ENCODE data around the gene FBXL7. TPM values are rescaled to one million over a fixed set of nuclear protein-coding genes. Genes with fewer than 3 reads are reported as not detected.

The FBXL7 gene
- total RNA-seq, 2 experiments from 2014 or later: not detected

DNA sequence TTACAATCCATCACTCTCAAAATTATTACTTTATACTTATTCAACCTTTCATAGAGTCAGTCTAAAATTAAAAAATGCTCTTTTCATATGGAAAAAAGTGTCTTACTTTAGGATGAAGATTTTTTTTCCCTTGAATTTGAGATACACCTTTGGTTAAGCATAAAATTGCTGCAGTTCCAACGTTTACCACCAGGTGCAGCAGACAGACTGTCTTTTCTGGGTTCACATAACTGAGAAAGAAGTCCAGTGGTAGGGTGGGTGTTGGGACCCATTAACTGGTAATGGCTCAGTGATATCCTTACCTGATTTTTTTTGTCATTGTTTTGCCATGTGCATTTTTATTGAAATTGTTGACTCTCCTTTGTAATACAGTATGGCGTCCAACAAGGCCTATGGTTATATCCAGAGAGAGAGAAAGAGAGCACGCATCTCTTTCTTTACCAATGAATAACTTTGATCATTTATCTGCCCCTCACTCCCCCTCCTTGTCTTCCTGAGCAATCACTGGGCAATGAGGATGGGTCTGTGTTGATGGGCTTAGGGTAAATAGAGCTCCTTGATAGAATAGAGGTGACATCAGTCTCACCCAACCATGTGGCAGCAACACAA lies 98.4 kb downstream of the FBXL7 start:
- CTCF ChIA-PET (ENCODE audit: unreplicated experiment): no interaction called here
- Histone ChIP-seq H3K9me3 (ENCODE audit: low read length) (no peaks in the 10 kb centered on the region), H3K9me2 (ENCODE audit: insufficient read depth, low read length) (no peaks in the 10 kb centered on the region), H4K20me1 (ENCODE audit: insufficient read depth, low read length) (no peaks in the 10 kb centered on the region), H3K4me2 (ENCODE audit: low read length) (no peak overlapping the region), H3K4me3 (ENCODE audit: low read depth, low read length, poor library complexity, severe bottlenecking) (no peak overlapping the region), H3K27ac (ENCODE audit: low read depth, low read length, poor library complexity, severe bottlenecking) (no peak overlapping the region), H3K4me1 (ENCODE audit: insufficient read depth, low read length, poor library complexity, severe bottlenecking) (no peaks in the 10 kb centered on the region), H3K36me3 (ENCODE audit: insufficient read depth, low read length) (no peaks in the 10 kb centered on the region), H2AFZ (ENCODE audit: low read length) (no peak overlapping the region), H3K79me2 (ENCODE audit: insufficient read depth, low read depth, low read length) (no peaks in the 10 kb centered on the region)
- POLR2A ChIA-PET: no interaction called here
- peak; percentile 33 for DNase-seq (ENCODE audit: low spot score)
- intact Hi-C loops (cut with micrococcal nuclease; ENCODE audit: unreplicated experiment): no loop called here
- no TSS peak for BruUV-seq (replicated peaks)
- TF ChIP-seq, protein P1, sequence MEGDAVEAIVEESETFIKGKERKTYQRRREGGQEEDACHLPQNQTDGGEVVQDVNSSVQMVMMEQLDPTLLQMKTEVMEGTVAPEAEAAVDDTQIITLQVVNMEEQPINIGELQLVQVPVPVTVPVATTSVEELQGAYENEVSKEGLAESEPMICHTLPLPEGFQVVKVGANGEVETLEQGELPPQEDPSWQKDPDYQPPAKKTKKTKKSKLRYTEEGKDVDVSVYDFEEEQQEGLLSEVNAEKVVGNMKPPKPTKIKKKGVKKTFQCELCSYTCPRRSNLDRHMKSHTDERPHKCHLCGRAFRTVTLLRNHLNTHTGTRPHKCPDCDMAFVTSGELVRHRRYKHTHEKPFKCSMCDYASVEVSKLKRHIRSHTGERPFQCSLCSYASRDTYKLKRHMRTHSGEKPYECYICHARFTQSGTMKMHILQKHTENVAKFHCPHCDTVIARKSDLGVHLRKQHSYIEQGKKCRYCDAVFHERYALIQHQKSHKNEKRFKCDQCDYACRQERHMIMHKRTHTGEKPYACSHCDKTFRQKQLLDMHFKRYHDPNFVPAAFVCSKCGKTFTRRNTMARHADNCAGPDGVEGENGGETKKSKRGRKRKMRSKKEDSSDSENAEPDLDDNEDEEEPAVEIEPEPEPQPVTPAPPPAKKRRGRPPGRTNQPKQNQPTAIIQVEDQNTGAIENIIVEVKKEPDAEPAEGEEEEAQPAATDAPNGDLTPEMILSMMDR (conservative IDR thresholded peaks at IDR 0.05; ENCODE audit: low read length): peak; percentile 80
- no peak for TF ChIP-seq EZH2phosphoT487 (IDR thresholded peaks at IDR 0.05; ENCODE audit: borderline replicate concordance, low read depth, low read length)

DNA sequence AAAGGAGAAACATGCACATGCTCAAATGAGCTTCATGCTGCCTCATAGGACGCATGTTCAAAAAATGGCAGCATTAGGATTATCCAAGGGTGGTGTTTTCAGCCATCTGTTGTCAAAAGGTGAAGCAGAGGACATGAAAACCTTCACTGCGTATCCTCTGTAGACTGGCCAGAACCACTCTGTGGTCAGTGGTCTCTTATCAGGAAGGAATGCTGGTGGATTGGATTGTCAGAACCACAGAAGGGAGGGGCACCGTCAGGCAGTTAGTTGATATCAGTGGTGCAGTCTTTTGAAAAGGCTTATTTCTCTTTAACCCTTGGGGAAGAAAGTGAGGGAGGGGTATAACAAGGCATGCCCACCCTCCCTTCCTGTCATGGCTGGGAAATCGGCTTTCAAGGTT lies 100.1 kb downstream of the FBXL7 start:
- TF ChIP-seq EZH2phosphoT487 (IDR thresholded peaks at IDR 0.05; ENCODE audit: borderline replicate concordance, low read depth, low read length): no peak
- TF ChIP-seq, protein P1 (conservative IDR thresholded peaks at IDR 0.05; ENCODE audit: low read length): no peak
- ChIA-PET POLR2A (no interaction called here), CTCF (ENCODE audit: unreplicated experiment) (no interaction called here)

DNA sequence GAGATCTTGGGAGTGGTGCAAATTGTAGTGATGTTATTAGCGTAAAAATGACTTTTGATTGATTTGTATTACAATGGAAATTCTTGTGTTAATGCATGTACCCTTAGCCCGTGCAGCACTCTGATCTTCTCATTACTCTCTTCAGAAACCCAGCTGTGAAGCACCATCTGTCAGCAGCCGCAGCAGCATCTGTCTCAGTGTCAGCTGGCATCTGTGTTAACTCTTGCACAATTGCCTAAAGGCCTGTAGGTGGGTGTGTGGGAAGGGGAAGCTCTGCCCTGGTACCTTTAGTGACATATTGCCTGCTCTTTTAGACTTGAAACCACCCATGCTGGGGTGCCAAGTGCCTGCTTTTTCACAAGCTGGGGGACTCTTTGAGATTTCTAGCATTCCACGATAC lies 101.3 kb downstream of the FBXL7 start:
- BruUV-seq (replicated peaks): no TSS peak
- POLR2A ChIA-PET: no interaction called here

More for the DNA sequence above, 100.1 kb downstream of the FBXL7 start:
- BruUV-seq (replicated peaks): no TSS peak
- Histone ChIP-seq H2AFZ (ENCODE audit: low read length) (no peak overlapping the region), H3K79me2 (ENCODE audit: insufficient read depth, low read depth, low read length) (no peaks in the 10 kb centered on the region), H3K4me1 (ENCODE audit: insufficient read depth, low read length, poor library complexity, severe bottlenecking) (no peaks in the 10 kb centered on the region), H4K20me1 (ENCODE audit: insufficient read depth, low read length) (no peaks in the 10 kb centered on the region), H3K4me2 (ENCODE audit: low read length) (no peak overlapping the region), H3K4me3 (ENCODE audit: low read depth, low read length, poor library complexity, severe bottlenecking) (no peak overlapping the region), H3K9me2 (ENCODE audit: insufficient read depth, low read length) (no peaks in the 10 kb centered on the region), H3K9me3 (ENCODE audit: low read length) (no peaks in the 10 kb centered on the region), H3K27ac (ENCODE audit: low read depth, low read length, poor library complexity, severe bottlenecking) (no peak overlapping the region), H3K36me3 (ENCODE audit: insufficient read depth, low read length) (no peaks in the 10 kb centered on the region)
- intact Hi-C loops (cut with micrococcal nuclease; ENCODE audit: unreplicated experiment): no loop called here
- no peak for DNase-seq (ENCODE audit: low spot score)

More for the DNA sequence above, 101.3 kb downstream of the FBXL7 start:
- H2AFZ ChIP-seq (ENCODE audit: low read length): no peak overlapping the region
- H3K36me3 ChIP-seq (ENCODE audit: insufficient read depth, low read length): no peaks in the 10 kb centered on the region
- CTCF ChIA-PET (ENCODE audit: unreplicated experiment): no interaction called here
- H3K4me1 ChIP-seq (ENCODE audit: insufficient read depth, low read length, poor library complexity, severe bottlenecking): no peaks in the 10 kb centered on the region
- no peak overlapping the region for H3K4me2 ChIP-seq (ENCODE audit: low read length)
- intact Hi-C loops (cut with micrococcal nuclease; ENCODE audit: unreplicated experiment): no loop called here
- no peak overlapping the region for H3K4me3 ChIP-seq (ENCODE audit: low read depth, low read length, poor library complexity, severe bottlenecking)
- no peak overlapping the region for H3K27ac ChIP-seq (ENCODE audit: low read depth, low read length, poor library complexity, severe bottlenecking)
- H3K79me2 ChIP-seq (ENCODE audit: insufficient read depth, low read depth, low read length): no peaks in the 10 kb centered on the region
- H4K20me1 ChIP-seq (ENCODE audit: insufficient read depth, low read length): no peaks in the 10 kb centered on the region
- no peaks in the 10 kb centered on the region for H3K9me3 ChIP-seq (ENCODE audit: low read length)
- no peaks in the 10 kb centered on the region for H3K9me2 ChIP-seq (ENCODE audit: insufficient read depth, low read length)
- no peak for DNase-seq (ENCODE audit: low spot score)
- TF ChIP-seq, protein P1 (conservative IDR thresholded peaks at IDR 0.05; ENCODE audit: low read length): no peak
- TF ChIP-seq EZH2phosphoT487 (IDR thresholded peaks at IDR 0.05; ENCODE audit: borderline replicate concordance, low read depth, low read length): no peak
